Mononuclear cell (primary cell): ENCODE measurements around the gene KIFC1. TPM values are rescaled to one million over a fixed set of nuclear protein-coding genes. Genes with fewer than 3 reads are reported as not detected.
A peak's percentile ranks its signal among the peaks of the same experiment; 100 is the strongest.
"Not testable (repeated sequence)": the region's sequence is repeated elsewhere in the genome, so short reads cannot be mapped to it uniquely, and the experiment has no call there.

Experiments used
- H3K27me3 ChIP-seq: 2 replicates; pipeline ENCODE4 v1.6.0; 2011; ENCODE audit warnings: low read length, control low read depth; ENCODE audit not compliant: insufficient read depth
- H3K4me1 ChIP-seq: 2 replicates; pipeline ENCODE4 v1.5.1; 2011; ENCODE audit warnings: mild to moderate bottlenecking, low read length, control low read depth; ENCODE audit not compliant: insufficient read depth
- H3K4me3 ChIP-seq: 2 replicates; pipeline ENCODE4 v1.5.1; 2011; ENCODE audit warnings: mild to moderate bottlenecking, low read length, moderate library complexity
- H3K9me3 ChIP-seq: 2 replicates; pipeline ENCODE4 v1.5.1; 2011; ENCODE audit warnings: low read depth, mild to moderate bottlenecking, control low read depth, low read length
- total RNA-seq: library from RNA; depleted of rRNA; stranded (reverse); fragments of >200 nt; gene quantifications from one replicate; pipeline ENCODE4 v1.2.3, GENCODE V29; 2012

Gene KIFC1
- total RNA-seq, 1 donor = 0.94 TPM

DNA sequence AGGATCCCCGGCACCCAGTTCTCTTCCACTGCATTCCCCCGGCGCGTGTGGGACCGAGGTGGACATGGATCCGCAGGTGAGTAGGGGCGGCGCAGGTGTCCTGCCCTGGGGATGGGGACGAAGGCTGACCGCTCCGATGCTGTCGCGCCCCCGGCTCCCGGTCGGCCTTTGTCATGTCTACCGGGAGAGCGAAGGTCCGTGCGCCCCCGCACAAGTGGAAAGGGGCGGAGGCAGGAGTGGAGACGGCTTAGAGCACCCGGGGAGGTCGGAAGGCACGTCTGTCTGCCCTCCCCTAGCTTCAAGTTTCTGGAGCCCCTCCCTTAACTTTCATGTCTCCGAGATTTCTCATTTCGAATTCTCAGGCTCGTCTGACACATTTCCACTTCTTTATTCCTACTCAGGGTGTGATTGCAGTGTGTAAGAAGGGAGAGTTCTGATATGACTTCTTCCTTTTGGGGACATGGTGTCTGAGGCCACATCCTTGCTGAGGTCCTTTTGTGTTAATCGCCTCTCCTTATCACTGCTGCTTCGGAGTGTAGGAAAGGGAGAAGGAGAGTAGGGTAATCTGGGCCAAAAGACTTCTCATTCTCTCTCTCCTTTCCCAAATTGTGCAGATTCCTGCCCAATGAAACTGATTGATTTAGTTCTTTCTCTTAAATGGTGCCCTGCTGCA is 435 bp downstream of the KIFC1 start:
- Histone ChIP-seq H3K9me3 (no peaks in the 10 kb centered on the region), H3K4me1 (peaks cover 32% of the 10 kb centered on the region), H3K4me3 (peak overlapping the region; percentile 57), H3K27me3 (no peaks in the 10 kb centered on the region)

DNA sequence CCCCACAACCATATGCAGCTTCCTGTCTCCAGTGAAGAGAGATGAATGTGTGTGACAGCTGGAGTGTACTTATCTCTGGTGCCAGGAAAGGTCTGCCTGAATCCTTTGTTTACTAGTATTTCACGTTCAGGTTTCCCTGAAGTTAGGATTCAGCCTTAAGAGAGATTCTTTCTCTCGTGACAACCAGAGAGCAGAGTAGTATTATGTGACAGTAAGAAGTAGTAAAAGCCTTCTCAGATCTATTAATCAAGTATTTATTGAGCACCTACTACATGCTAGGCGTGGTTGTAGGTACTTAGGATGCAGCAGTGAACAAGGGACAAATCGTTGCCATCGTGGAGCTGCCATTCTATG is 949 bp downstream of the KIFC1 start:
- Histone ChIP-seq H3K9me3 (no peaks in the 10 kb centered on the region), H3K4me1 (peaks cover 32% of the 10 kb centered on the region), H3K4me3 (no peak overlapping the region), H3K27me3 (no peaks in the 10 kb centered on the region)

DNA sequence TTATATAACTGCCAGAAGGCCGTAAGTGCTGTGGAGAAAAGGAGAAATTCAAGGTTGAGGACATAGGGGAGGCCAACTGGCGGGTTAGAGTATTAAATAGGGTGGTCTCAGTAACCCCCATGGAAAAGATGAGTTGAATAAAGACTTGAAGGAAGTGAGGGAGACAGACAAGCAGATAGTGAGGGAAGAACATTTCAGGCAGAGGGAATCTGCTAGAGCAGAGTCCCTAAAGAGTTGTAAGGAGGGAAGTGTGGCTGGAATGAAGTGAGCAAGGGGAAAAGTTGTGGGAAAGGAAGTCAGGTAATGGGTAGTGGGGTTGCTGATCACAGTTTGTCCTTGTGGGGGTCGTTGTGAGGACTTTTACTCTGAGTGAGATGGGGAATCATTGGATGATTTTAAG is 1.4 kb downstream of the KIFC1 start:
- no peaks in the 10 kb centered on the region for H3K27me3 ChIP-seq
- H3K4me3 ChIP-seq = no peak overlapping the region
- peaks cover 32% of the 10 kb centered on the region for H3K4me1 ChIP-seq
- H3K9me3 ChIP-seq = no peaks in the 10 kb centered on the region

DNA sequence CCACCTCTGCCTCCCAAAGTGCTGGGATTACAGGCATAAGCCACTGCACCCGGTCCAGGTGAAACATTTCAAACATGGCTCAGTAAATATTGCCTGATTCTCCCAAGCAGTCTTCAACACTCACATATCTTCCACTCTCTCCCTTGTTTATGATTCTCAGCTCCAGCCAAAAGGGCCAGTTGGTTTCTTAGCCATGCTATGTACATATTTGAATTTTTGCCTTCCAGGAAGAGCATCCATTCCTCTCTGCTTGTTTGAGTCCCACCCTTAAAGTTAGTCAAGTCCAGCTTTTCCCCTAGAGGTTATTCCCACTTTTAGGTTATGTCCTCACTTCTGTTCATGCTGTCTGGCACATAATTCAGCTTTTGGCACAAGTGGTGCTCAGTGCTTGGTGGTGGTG is 5.9 kb downstream of the KIFC1 start:
- Histone ChIP-seq H3K4me3 (no peak overlapping the region), H3K4me1 (peaks cover 14% of the 10 kb centered on the region), H3K9me3 (no peaks in the 10 kb centered on the region), H3K27me3 (no peaks in the 10 kb centered on the region)

DNA sequence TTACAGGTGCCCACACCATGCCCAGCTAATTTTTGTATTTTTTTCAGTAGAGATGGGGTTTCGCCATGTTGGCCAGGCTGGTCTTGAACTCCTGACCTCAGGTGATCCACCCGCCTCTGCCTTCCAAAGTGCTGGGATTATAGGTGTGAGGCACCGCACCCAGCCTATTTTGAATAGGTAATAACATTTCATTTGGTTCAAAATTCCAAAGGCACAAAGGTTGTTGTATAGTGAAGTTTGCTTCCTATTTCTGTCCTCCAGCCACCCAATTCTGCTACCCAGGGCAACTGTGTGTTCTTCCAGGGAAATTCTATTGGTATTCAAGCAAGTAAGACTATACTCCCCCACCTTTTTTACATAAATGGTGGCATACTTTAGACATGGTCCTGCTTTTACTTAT is 7.0 kb downstream of the KIFC1 start:
- not testable (repeated sequence) for H3K4me1 ChIP-seq, H3K9me3 ChIP-seq, H3K27me3 ChIP-seq, H3K4me3 ChIP-seq

DNA sequence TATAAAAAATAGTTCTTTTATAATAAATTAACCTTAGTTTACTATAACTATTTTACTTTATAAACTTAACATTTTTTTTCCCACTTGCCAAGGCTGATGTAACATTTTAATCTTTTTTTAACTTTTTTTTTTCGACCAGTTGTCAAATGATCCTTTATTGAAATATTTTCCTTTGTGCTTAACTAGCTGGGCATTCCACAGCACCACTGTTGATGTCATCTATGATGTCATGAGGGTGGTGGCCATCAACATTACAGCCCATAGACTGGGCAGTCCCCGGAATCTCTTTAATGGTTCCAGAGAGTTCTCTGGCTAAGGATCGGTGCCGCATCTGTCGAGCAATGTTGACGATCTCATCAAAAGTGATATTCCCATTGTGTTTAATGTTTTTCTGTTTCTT is 8.3 kb downstream of the KIFC1 start:
- not testable (repeated sequence) for H3K27me3 ChIP-seq, H3K9me3 ChIP-seq, H3K4me1 ChIP-seq

DNA sequence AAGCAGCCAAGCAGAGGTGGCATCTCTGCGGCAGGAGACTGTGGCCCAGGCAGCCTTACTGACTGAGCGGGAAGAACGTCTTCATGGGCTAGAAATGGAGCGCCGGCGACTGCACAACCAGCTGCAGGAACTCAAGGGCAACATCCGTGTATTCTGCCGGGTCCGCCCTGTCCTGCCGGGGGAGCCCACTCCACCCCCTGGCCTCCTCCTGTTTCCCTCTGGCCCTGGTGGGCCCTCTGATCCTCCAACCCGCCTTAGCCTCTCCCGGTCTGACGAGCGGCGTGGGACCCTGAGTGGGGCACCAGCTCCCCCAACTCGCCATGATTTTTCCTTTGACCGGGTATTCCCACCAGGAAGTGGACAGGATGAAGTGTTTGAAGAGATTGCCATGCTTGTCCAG is 13.3 kb downstream of the KIFC1 start:
- no peaks in the 10 kb centered on the region for H3K27me3 ChIP-seq
- peaks cover 7% of the 10 kb centered on the region for H3K4me1 ChIP-seq
- no peak overlapping the region for H3K4me3 ChIP-seq
- no peaks in the 10 kb centered on the region for H3K9me3 ChIP-seq

More for the DNA sequence above, 8.3 kb downstream of the KIFC1 start:
- not testable (repeated sequence) for H3K4me3 ChIP-seq

DNA sequence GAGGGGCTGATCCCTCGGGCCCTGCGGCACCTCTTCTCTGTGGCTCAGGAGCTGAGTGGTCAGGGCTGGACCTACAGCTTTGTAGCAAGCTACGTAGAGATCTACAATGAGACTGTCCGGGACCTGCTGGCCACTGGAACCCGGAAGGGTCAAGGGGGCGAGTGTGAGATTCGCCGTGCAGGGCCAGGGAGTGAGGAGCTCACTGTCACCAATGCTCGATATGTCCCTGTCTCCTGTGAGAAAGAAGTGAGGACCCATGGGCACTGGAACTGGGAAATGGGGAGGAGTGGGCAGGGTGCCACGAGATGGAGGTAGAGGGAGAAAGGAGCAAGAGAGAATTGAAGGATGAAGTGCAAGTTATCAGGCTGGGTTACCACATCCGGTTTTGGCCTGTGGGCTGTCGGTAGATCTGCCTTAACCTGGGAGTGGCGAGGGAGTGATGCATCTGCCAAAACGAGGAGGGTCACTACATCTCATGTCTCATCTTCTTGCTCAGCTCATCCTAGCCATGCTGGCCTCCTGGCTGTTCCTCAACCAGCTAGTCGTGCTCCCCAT is 13.8 kb downstream of the KIFC1 start:
- Histone ChIP-seq H3K4me1 (peaks cover 9% of the 10 kb centered on the region), H3K9me3 (no peaks in the 10 kb centered on the region), H3K4me3 (no peak overlapping the region), H3K27me3 (no peaks in the 10 kb centered on the region)

DNA sequence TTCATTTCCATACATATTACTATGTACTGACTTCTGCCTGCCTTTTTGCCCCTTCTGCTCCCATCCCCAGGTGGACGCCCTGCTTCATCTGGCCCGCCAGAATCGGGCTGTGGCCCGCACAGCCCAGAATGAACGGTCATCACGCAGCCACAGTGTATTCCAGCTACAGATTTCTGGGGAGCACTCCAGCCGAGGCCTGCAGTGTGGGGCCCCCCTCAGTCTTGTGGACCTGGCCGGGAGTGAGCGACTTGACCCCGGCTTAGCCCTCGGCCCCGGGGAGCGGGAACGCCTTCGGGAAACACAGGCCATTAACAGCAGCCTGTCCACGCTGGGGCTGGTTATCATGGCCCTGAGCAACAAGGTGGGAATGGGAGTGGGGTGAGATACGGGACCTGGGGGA is 14.5 kb downstream of the KIFC1 start:
- Histone ChIP-seq H3K9me3 (no peaks in the 10 kb centered on the region), H3K4me3 (no peak overlapping the region), H3K4me1 (peaks cover 9% of the 10 kb centered on the region), H3K27me3 (no peaks in the 10 kb centered on the region)

DNA sequence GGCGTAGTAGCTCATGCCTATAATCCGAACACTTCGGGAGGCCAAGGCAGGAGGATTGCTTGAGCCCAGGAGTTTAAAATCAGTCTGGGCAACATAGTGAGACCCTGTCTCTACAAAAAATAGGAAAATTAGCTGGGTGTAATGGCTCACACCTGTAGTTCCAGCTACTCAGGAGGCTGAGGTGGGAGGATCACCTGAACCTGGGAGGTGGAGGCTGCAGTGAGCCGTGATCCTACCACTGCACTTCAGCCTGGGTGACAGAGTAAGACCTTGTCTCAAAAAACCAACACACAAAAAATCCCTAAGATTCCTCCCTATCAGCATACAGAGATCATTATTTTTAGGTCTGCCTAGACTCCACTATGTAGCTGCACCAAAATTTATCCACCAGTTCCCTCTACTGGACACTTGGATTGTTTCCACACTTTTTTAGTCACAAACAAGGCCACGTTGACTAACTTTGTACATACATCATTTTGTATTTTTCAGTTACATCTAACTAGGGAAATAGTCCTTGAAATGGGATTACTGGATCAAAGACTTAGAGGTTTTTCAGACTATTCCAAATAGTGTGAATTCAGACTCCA is 15.6 kb downstream of the KIFC1 start:
- no peaks in the 10 kb centered on the region for H3K9me3 ChIP-seq
- H3K4me1 ChIP-seq = peaks cover 19% of the 10 kb centered on the region
- H3K27me3 ChIP-seq = no peaks in the 10 kb centered on the region
- H3K4me3 ChIP-seq = no peak overlapping the region

DNA sequence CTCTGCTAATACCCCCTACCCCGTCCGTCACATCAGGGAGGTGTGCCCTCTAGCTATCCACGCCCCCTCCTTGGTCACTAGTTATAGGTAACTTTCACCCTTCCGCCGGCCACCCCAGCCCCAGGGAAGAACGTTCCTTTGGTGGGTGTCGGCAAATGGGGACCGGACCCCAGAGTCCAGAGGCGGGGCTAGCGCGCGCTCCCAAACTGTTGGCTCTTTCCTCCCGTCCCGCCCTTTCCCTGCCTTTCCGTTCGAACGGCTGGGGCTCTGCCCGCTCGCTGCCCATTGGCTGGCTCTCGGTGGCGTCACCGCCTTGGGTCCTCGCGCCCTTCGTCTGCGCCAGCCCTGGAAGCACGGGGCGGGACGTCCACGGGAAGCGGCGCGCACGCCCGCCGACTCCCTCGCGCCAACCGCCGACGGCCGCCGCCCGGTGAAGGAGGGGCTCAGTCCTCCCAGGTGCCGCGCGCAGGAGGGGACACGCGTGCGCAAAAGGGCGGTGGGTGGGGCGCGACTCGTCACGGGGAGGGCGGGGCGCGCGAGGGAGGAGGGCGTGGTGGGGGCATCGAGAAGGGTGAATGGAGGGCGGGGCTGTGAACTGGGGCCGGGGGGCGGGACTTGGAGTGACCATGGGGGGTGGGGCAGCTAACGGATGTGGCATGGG is 18.6 kb downstream of the KIFC1 start:
- no peaks in the 10 kb centered on the region for H3K9me3 ChIP-seq
- peak overlapping the region; percentile 64 for H3K4me3 ChIP-seq
- H3K27me3 ChIP-seq = no peaks in the 10 kb centered on the region
- peaks cover 36% of the 10 kb centered on the region for H3K4me1 ChIP-seq

DNA sequence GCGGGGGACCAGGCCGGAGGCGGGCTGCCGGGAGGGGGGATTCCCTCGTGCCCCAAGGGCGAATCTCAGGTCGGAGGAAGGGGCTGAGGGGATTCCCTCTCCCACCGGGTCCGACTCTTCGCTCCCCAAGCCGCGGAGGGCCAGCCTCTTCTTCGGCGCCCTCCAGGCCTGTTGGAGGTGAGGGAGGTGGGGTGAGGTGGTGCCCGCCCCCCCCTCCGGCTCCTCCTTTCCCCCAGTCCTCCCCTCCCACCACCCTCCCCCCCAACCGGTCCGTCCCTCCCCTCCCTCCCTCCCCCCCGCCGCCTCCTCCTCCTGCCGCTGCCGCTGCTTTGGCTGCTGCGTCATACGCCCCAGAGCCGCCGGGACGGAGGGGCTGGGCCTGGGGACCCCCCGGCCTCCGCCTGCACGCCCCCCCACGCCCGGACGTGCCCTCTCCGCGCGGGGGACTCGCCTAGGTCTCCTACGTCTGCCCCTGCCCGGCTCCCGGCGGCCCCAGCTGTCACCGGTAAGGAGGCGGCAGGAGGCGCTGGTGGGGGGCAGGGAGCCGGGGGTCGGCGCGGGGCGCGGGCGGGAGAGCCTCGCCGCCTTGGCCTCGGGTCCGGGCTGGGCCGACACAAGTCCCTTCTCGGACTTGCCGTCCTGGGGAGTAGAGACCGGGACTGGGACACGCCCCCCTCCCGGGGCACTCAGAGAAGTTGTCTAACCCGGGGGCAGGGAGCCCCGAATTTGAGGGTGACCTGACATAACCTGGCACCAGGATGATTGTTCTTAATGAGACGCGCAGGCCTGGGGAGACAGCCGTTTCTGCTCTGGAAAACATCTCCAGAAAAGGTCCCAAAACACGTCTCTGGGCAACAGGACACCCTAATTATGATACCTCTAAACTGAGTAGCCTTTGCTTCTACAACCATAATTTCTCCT is 19.3 kb downstream of the KIFC1 start, which contains the start of gene PHF1:
Gene PHF1 (plus strand): TSS at position 304 of the 921 bp plus-strand sequence. CDS start 1,250 bp downstream, outside the sequence.
- Histone ChIP-seq H3K27me3 (no peaks in the 10 kb centered on the region), H3K4me3 (peak within 1 kb of the TSS; percentile 64), H3K4me1 (peaks cover 42% of the 10 kb centered on the region), H3K9me3 (no peaks in the 10 kb centered on the region)

DNA sequence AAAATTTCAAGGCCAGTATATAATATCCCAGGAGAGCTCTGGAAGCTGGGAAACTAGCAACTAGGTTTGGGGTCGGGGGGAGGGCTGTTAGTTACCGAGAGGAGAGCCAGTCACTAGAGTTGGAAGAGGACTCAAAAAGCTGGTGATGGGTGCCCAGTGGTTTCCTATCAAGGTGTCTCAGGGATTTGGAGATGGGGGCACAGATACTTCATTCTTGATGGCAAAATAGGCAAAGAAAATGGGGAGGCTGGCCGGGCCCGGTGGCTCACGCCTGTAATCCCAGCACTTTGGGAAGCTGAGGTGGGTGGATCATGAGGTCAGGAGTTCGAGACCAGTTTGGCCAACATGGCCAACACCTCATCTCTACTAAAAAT is 20.0 kb downstream of the KIFC1 start:
- H3K4me1 ChIP-seq = peaks cover 49% of the 10 kb centered on the region
- no peaks in the 10 kb centered on the region for H3K9me3 ChIP-seq
- peak overlapping the region; percentile 61 for H3K4me3 ChIP-seq
- no peaks in the 10 kb centered on the region for H3K27me3 ChIP-seq

DNA sequence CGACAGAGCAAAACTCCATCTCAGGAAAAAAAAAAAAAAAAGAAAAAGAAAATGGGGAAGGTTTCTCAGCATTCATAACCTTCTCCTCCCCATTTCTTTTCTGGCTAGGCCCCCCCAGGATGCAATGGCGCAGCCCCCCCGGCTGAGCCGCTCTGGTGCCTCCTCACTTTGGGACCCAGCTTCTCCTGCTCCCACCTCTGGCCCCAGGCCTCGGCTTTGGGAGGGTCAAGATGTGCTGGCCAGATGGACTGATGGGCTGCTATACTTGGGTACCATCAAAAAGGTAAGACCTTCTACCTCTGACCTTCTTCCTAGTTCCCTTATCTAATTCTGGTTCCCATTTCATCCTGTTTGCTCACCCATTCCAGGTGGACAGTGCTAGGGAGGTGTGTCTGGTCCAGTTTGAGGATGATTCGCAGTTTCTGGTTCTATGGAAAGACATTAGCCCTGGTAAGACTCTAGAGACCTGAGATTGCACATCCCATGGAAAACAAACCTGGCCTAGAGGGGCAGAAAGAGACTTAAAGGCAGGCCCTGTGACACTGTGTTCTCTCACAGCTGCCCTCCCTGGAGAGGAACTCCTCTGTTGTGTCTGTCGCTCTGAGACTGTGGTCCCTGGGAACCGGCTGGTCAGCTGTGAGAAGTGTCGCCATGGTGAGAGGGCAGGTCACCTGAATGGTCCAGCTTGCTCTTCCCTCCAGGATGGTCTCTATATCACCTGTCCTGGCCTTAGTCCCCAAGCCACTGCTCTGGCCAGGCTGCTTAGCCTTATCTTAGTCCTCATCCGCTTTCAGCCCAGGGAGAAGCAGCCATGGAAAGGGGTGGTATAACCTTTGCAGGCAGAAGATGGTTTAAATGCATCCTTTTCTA is 20.8 kb downstream of the KIFC1 start:
- H3K9me3 ChIP-seq = no peaks in the 10 kb centered on the region
- peaks cover 56% of the 10 kb centered on the region for H3K4me1 ChIP-seq
- no peak overlapping the region for H3K4me3 ChIP-seq
- no peaks in the 10 kb centered on the region for H3K27me3 ChIP-seq
